Hepatocyte (in vitro differentiated cells): ENCODE results near the gene CRLF3. TPM values are rescaled to one million over a fixed set of nuclear protein-coding genes. Genes with fewer than 3 reads are reported as not detected.
"Not testable (repeated sequence)": the region's sequence is repeated elsewhere in the genome, so short reads cannot be mapped to it uniquely, and the experiment has no call there.

Experiments
- DNase-seq: peaks from one replicate; pipeline ENCODE4 v3.0.0-alpha.2; 2016; ENCODE audit warnings: low spot score
- H2AFZ ChIP-seq: fragments of 200-600 bp; sonication (generic); 2 replicates; pipeline ENCODE4 v1.6.0; 2016; ENCODE audit warnings: antibody characterized with exemption, mild to moderate bottlenecking
- H3K27ac ChIP-seq: fragments of 200-600 bp; sonication (generic); 2 replicates; pipeline ENCODE4 v1.5.1; 2016; ENCODE audit warnings: mild to moderate bottlenecking
- H3K27me3 ChIP-seq: fragments of 200-600 bp; sonication (generic); 2 replicates; pipeline ENCODE4 v1.6.1; 2016
- H3K36me3 ChIP-seq: fragments of 200-600 bp; sonication (generic); replicated peaks from 2 replicates; pipeline ENCODE4 v1.5.1; 2016; ENCODE audit warnings: low read depth; ENCODE audit not compliant: insufficient read depth
- H3K4me1 ChIP-seq: fragments of 200-600 bp; sonication (generic); 2 replicates; pipeline ENCODE4 v1.5.1; 2016; ENCODE audit warnings: mild to moderate bottlenecking, moderate library complexity; ENCODE audit not compliant: insufficient read depth
- H3K4me2 ChIP-seq: fragments of 200-600 bp; sonication (generic); 2 replicates; pipeline ENCODE4 v1.6.0; 2016
- H3K4me3 ChIP-seq: fragments of 200-600 bp; sonication (generic); 2 replicates; pipeline ENCODE4 v1.5.1; 2016; ENCODE audit warnings: mild to moderate bottlenecking
- H3K79me2 ChIP-seq: fragments of 200-600 bp; sonication (generic); 2 replicates; pipeline ENCODE4 v1.6.0; 2017; ENCODE audit warnings: mild to moderate bottlenecking
- H3K9me2 ChIP-seq: fragments of 200-600 bp; sonication (generic); replicated peaks from 2 replicates; pipeline ENCODE4 v1.6.0; 2017; ENCODE audit warnings: mild to moderate bottlenecking; ENCODE audit not compliant: insufficient read depth
- H3K9me3 ChIP-seq: fragments of 200-600 bp; sonication (generic); 2 replicates; pipeline ENCODE4 v1.5.1; 2016; ENCODE audit warnings: low read depth, mild to moderate bottlenecking
- H4K20me1 ChIP-seq: fragments of 200-600 bp; sonication (generic); 2 replicates; pipeline ENCODE4 v1.6.0; 2016; ENCODE audit warnings: mild to moderate bottlenecking; ENCODE audit not compliant: insufficient read depth, poor library complexity, severe bottlenecking
- CTCF ChIP-seq: fragments of 200-600 bp; sonication (generic); IDR thresholded peaks from 2 replicates; pipeline ENCODE4 v1.5.1; 2016; ENCODE audit warnings: antibody characterized with exemption, mild to moderate bottlenecking; ENCODE audit not compliant: poor library complexity
- EZH2 ChIP-seq: fragments of 200-600 bp; sonication (generic); IDR thresholded peaks from 2 replicates; pipeline ENCODE4 v1.6.1; 2016; ENCODE audit warnings: antibody characterized with exemption, mild to moderate bottlenecking, borderline replicate concordance
- EZH2phosphoT487 ChIP-seq: fragments of 200-600 bp; sonication (generic); IDR thresholded peaks from one replicate; pipeline ENCODE4 v1.6.1; 2018; ENCODE audit warnings: antibody characterized with exemption, mild to moderate bottlenecking, low read depth, moderate library complexity; ENCODE audit not compliant: unreplicated experiment, severe bottlenecking
- WGBS: methylation state at CpG from one replicate; pipeline ENCODE4 v1.1.6; 2016; ENCODE audit warnings: low lambda C conversion rate; ENCODE audit errors: missing lambda C conversion rate; 5-methylcytosine and 5-hydroxymethylcytosine counted together
- polyA plus RNA-seq: library from polyadenylated mRNA; unstranded; fragments of >200 nt; fragmentation: Nextera tagmentation; extraction: Ambion mirVana; gene quantifications from 2 replicates; pipeline ENCODE4 v1.2.1, GENCODE V29; 2016
- total RNA-seq: library from RNA; depleted of rRNA; stranded (reverse); fragments of >200 nt; gene quantifications from 2 replicates; pipeline ENCODE4 v1.2.3, GENCODE V29; 2014

CRLF3 gene
- total and polyA plus RNA-seq, 2 experiments from 2014 or later: 8.4 to 8.7 TPM

DNA sequence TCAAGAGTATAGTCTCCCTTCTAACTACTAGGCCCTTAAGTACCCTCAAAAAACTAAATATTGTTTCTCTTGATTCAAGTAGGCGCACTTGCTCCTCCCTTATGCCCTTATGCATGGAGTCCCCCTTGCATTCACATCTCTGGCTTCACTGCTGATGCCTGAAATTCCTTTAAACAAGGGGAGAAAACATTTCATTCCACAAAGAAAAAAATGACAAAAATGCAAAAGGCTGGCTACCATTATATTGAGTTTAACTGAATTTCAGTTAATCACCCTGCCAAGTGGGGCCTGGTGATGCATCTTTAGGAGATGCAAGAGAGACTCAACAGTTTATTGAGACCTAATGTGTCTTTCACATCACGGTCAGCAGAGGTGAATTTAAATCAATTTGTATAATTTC lies 35.6 kb downstream of the CRLF3 start:
- Histone ChIP-seq H2AFZ (no peak overlapping the region), H3K4me1 (no peaks in the 10 kb centered on the region), H3K79me2 (no peaks in the 10 kb centered on the region), H3K9me3 (no peaks in the 10 kb centered on the region), H3K36me3 (no peaks in the 10 kb centered on the region), H3K9me2 (no peaks in the 10 kb centered on the region), H4K20me1 (no peaks in the 10 kb centered on the region), H3K27ac (no peak overlapping the region), H3K4me3 (no peak overlapping the region), H3K27me3 (no peaks in the 10 kb centered on the region), H3K4me2 (no peak overlapping the region)
- 89% methylated on average over 2 of the region's 2 CpGs for WGBS
- TF ChIP-seq EZH2phosphoT487 (no peak), CTCF (no peak), EZH2 (no peak)
- DNase-seq: no peak

DNA sequence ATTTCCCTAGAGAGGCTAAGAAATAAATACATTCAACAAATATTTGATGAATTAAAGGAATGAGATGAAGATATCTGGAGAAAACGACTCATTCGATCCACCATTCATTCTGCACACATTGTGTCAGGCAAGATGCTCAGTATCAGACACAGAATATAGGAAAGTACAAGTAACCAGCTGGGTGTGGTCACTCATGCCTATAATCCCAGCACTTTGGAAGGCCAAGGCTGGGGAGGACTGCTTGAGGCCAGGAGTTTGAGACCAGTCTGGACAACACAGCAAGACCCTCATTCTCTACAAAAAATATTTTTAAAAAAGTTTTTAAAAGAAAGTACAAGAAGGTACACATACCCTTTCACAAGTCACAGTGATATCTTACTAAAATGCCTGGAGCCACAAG lies 42.3 kb downstream of the CRLF3 start:
- H3K4me2 ChIP-seq: no peak overlapping the region
- H3K27ac ChIP-seq: no peak overlapping the region
- WGBS: 94% methylated on average over 2 of the region's 2 CpGs
- no peaks in the 10 kb centered on the region for H3K4me1 ChIP-seq
- no peaks in the 10 kb centered on the region for H3K79me2 ChIP-seq
- H3K9me3 ChIP-seq: no peaks in the 10 kb centered on the region
- H3K27me3 ChIP-seq: no peaks in the 10 kb centered on the region
- no peak overlapping the region for H2AFZ ChIP-seq
- no peak overlapping the region for H3K4me3 ChIP-seq
- TF ChIP-seq CTCF (no peak), EZH2phosphoT487 (no peak), EZH2 (no peak)
- H3K36me3 ChIP-seq: no peaks in the 10 kb centered on the region
- no peaks in the 10 kb centered on the region for H3K9me2 ChIP-seq
- DNase-seq: no peak
- no peaks in the 10 kb centered on the region for H4K20me1 ChIP-seq

- no peaks in the 10 kb centered on the region for H3K4me1 ChIP-seq
- WGBS: 96% methylated on average over 6 of the region's 6 CpGs
- H4K20me1 ChIP-seq: no peaks in the 10 kb centered on the region
- no peak overlapping the region for H3K27ac ChIP-seq
- DNase-seq: no peak
- no peaks in the 10 kb centered on the region for H3K36me3 ChIP-seq
- H3K4me2 ChIP-seq: no peak overlapping the region
- no peak overlapping the region for H2AFZ ChIP-seq
- H3K9me3 ChIP-seq: no peaks in the 10 kb centered on the region
- H3K27me3 ChIP-seq: no peaks in the 10 kb centered on the region
- TF ChIP-seq EZH2 (no peak), EZH2phosphoT487 (no peak), CTCF (no peak)
- H3K79me2 ChIP-seq: no peaks in the 10 kb centered on the region
- H3K4me3 ChIP-seq: no peak overlapping the region
- no peaks in the 10 kb centered on the region for H3K9me2 ChIP-seq
Observed at GRCh38 chr17:30780343-30780742, 44.1 kb downstream of the CRLF3 start.

DNA sequence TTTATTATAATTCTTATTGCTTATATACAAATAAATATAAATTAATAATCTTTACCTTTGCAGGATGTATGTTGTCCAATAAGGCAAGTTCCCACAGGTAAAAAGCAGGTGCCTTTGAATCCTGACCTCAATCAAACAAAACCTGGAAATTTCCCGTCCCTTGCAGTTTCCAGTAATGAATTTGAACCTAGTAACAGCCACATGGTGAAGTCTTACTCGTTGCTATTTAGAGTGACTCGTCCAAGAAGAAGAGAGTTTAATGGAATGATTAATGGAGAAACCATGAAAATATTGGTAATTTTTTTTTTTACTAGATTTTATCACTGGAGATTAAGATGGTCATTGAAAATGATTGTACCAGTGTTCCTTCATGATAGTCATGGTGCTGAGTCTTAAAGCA lies 55.7 kb downstream of the CRLF3 start:
- not testable (repeated sequence) for H3K4me3 ChIP-seq, H3K27ac ChIP-seq, H3K9me3 ChIP-seq, H3K27me3 ChIP-seq, H4K20me1 ChIP-seq, H3K4me2 ChIP-seq, H2AFZ ChIP-seq, H3K4me1 ChIP-seq, DNase-seq, H3K36me3 ChIP-seq, H3K9me2 ChIP-seq
- peaks cover 12% of the 10 kb centered on the region for H3K79me2 ChIP-seq
- WGBS: 89% methylated on average over 3 of the region's 3 CpGs

GRCh38 chr17:30767641-30768404 lies 56.7 kb downstream of the CRLF3 start:
- DNase-seq, H4K20me1 ChIP-seq, H3K27me3 ChIP-seq, H3K9me2 ChIP-seq, H3K4me2 ChIP-seq, H3K27ac ChIP-seq, H3K4me3 ChIP-seq, H2AFZ ChIP-seq, H3K36me3 ChIP-seq, H3K4me1 ChIP-seq, H3K9me3 ChIP-seq: not testable (repeated sequence)
- H3K79me2 ChIP-seq: peaks cover 14% of the 10 kb centered on the region
- WGBS: 95% methylated on average over 14 of the region's 14 CpGs
